Measurements from ENCODE around the gene UCK2.
A peak's percentile ranks its signal among the peaks of the same experiment; 100 is the strongest.
"Not testable (repeated sequence)": the region's sequence is repeated elsewhere in the genome, so short reads cannot be mapped to it uniquely, and the experiment has no call there.

Gene UCK2

GRCh38 chr1:165827268-165828102 is at the start of gene UCK2:
TSS of gene UCK2 (plus strand) at chr1:165827614. CDS start at chr1:165827834, 220 bp downstream.
- DNase-seq (ENCODE audit: low read depth), result peak; percentile 45

DNA sequence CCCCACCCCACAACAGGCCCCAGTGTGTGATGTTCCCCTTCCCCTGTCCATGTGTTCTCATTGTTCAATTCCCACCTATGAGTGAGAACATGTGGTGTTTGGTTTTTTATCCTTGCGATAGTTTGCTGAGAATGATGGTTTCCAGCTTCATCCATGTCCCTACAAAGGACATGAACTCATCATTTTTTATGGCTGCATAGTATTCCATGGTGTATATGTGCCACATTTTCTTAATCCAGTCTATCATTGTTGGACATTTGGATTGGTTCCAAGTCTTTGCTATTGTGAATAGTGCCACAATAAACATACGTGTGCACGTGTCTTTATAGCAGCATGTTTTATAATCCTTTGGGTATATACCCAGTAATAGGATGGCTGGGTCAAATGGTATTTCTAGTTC is 49.2 kb upstream of the UCK2 start:
- not testable (repeated sequence) for DNase-seq (ENCODE audit: low read depth)

- DNase-seq (ENCODE audit: low read depth), result not testable (repeated sequence)
Measured at GRCh38 chr1:165783519-165783918, 43.9 kb upstream of the UCK2 start.

DNA sequence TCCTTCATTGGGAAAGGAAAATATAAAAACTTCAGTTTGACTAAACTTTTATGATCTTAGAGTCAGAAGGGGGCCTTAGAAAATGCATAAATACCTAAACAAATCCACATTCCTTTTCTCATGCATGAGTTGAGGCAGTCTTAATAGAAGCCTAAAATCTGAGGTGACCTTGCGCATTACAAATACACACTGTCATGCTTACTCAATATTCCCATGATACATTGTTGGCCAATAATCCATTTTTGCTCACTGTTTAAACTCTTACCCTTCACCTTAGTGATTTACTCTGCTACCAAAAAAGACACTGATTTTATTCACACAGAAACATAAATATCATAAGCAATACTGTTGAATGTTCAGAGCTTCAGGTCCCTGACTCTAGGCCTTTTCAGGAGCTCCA is 39.7 kb upstream of the UCK2 start:
- DNase-seq (ENCODE audit: low read depth), result no peak

- no peak for DNase-seq (ENCODE audit: low read depth)
Measured at GRCh38 chr1:165793951-165794350, 33.5 kb upstream of the UCK2 start.

DNA sequence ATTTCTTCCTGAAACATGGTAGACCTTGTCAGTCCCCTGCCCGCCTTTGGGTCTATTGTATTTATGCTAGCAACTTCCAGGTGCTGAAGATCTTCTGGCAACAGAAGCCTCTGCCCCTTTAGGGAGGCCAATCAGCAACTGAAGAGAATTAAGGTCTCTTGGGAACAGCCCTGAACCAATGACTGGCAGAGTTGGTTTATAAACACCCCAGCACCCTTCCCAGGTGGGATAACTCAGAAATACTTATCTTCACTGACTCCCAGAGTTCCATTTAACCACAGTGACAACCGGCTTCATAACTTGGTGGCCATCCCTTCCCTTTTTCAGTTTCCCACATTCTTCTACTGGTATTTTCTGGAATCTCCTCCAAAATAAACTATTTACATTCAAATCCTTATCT is 31.5 kb upstream of the UCK2 start:
- DNase-seq (ENCODE audit: low read depth), result no peak

DNA sequence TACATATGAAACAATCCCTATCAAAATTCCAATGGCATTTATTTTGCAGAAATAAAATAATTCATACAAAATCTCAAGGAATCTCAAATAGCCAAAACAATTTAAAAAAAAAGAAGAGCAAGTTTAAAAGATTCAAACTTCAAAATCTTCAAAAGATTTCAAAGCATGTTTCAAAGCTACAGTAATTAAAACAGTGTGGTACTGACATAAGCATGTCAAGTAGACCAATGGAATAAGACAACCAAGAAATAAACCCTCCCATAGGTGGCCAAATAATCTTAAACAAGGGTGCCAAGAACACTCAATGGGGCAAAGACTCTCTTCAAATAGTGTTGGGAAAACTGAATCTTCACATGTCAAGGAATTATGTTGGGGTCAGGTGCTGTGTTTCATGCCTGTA is 28.0 kb upstream of the UCK2 start:
- no peak for DNase-seq (ENCODE audit: low read depth)

DNA sequence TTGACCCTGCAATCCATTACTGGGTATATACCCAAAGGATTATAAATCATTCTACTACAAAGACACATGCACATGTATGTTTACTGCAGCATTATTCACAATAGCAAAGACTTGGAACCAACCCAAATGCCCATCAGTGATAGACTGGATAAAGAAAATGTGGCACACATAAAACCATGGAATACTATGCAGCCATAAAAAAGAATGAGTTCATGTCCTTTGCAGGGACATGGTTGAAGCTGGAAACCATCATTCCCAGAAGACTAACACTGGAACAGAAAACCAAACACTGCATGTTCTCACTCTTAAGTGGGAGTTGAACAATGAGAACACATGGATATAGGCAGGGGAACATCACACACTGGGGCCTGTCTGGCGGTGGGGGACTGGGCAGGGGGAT is 22.9 kb upstream of the UCK2 start:
- DNase-seq (ENCODE audit: low read depth), result not testable (repeated sequence)

GRCh38 chr1:165807613-165808012 is 19.8 kb upstream of the UCK2 start:
- no peak for DNase-seq (ENCODE audit: low read depth)

DNA sequence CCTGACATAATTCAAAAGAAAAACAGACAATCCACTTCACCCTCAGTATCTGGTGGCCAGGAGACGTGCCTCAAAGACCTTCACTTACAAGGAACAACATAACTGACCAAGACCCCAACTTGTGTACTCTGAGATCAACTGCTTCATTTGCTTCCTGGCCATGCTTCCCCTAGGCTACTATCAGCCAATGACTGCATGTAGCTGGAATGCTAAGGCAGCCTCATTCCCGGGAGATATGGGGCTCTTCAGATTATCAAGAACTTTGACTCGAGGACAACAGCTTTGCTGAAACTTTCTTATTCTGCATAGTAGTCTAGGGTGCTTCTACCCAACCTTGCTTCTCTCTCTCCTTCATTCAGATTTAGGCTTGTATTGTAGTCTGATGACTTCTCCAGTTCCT is 11.7 kb upstream of the UCK2 start:
- no peak for DNase-seq (ENCODE audit: low read depth)

GRCh38 chr1:165816157-165816556 is 11.3 kb upstream of the UCK2 start:
- no peak for DNase-seq (ENCODE audit: low read depth)

- no peak for DNase-seq (ENCODE audit: low read depth)
Measured at GRCh38 chr1:165816826-165817497, 10.5 kb upstream of the UCK2 start.

DNA sequence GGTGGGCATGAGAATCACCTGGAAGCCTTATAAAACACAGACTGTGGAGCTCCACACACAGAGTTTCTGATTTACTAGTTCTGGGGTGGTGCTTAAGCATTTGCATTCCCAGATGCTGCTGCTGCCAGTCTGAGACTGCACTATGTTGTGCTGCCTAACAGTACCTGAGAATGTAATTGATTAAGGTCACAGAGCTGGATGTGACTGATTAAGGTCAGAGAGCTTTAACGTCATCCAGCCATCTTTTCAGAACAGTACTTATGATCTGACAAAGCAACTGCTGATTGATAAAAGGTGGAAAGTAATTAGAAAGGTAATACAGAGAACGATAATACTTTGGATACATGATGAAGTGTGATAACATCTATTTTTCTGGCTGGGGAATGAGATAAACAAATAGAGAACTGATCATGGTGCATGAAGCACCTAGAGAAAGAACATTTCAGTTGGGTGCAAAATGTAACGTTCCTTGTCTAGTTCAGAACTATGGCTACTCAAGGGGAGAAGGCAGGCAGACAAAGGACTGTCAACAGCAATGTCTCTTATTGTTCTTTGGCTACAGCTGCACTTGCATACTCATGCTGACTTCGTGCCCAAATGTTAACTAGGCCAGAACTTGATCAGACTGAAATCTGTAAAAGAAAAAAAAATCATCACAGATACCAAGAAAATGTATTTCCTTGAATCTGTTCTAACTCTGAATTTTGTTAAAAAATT is 3.7 kb upstream of the UCK2 start:
- no peak for DNase-seq (ENCODE audit: low read depth)

DNA sequence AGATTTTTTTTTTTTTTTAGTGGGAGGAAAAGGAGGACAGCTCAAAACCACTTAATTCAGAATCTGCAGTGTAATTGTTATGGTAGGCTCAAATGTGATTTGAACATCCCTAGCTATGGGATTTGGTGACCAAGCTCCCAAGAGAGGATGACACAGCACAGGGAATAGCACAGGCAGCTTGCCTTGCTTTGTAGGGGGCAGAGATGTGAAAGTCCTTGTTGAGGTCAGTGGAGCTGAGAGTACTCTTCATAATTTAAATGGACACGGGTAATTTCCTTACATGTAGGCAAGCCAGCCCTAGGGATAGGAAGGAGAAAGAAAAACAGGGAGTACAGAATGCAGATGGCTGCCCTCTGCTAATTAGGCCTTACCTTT is 3.2 kb upstream of the UCK2 start:
- no peak for DNase-seq (ENCODE audit: low read depth)

DNA sequence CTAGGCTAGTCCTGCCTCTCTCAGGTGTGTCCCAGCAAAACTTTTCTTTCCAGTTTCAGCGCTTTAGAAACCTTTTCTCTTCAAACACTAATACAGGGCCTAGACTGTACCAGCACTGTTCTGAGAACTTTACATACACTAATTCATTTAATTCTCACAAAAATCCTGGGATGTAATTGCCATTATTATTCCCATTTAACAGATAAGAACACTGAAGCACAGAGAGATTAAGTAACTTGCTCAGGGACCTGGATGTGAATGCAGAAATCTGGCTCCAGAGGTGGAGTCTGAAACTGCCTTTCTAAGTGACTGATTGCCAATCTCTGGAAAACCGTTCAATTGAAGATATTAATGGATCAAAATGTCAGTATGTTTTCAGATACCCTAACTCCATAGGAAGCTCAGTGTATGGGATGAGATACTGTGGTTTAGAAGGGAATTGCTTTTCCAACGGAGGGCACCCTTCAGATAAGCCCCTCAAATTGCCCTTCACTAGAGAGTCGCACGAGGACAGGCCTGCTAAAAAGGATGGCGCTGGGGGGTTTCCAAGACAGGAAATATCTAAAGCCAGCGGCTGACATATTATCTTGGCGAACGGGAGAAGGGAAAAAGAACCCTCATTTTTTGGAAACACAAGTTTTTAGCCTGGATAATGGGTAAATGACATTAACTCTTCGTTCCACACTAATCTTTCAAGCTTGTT is 698 bp upstream of the UCK2 start:
- DNase-seq (ENCODE audit: low read depth), result no peak

GRCh38 chr1:165828103-165828668 is 772 bp downstream of the UCK2 start:
- DNase-seq (ENCODE audit: low read depth), result peak; percentile 39

- DNase-seq (ENCODE audit: low read depth), result no peak
Measured at GRCh38 chr1:165828669-165829329, 1.4 kb downstream of the UCK2 start.

- DNase-seq (ENCODE audit: low read depth), result no peak
Measured at GRCh38 chr1:165829888-165830287, 2.5 kb downstream of the UCK2 start.

GRCh38 chr1:165831146-165831545 is 3.7 kb downstream of the UCK2 start:
- DNase-seq (ENCODE audit: low read depth), result no peak

GRCh38 chr1:165832902-165833301 is 5.5 kb downstream of the UCK2 start:
- DNase-seq (ENCODE audit: low read depth), result no peak

DNA sequence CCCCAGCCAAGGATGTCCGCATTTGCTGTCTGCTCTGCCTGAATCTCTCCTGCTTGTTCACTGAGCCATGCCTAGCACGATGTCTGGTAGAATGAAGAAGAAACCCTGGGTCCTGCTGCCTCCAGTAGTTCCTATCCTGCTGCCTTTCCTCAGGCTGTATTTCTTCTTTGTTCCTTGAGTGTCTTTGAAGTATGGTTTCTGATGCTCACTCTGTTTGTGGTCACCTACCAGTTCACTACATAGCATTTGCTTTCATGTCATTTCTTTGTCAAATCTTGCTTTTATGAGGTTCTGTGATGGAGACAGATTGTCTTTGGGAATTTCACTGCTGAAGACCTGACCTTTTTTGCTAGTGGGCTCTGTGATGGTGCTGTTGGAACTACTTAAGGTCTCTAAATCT is 5.9 kb downstream of the UCK2 start:
- DNase-seq (ENCODE audit: low read depth), result no peak
